ENCODE data around the gene SETBP1. TPM values are rescaled to one million over a fixed set of nuclear protein-coding genes. Genes with fewer than 3 reads are reported as not detected.

The SETBP1 gene
- total RNA-seq, 2 donors from 2014 or later, result 59.5 to 76.9 TPM

DNA sequence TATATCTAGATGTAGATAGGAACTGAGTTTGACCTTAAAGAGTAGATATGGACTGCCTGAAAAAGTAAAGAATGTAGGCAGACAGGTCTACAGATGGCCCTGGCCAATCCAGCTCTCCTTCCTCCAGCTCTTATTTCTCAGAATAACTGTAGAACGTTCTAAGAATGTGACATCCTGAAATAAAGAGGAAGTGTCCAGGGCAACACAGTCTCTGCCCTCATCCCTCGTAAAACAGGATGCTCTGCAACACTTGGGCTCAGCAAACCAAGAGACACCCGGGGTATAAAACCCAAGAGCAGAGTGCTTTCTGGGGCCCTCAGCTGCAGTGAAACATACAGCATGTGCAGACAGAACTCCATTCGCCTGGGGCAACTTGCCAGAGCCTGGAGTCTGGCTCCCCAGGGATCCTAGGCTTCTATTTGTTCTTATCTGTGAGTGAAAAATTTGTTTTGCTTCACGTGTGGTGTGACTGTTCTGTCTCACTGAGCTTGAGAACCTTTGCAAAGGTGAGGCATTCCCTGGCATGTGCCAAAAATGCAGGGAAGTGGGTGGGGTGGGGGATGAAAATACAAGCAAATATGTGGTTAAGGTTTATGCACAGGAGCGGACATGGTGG, 401.0 kb downstream of the SETBP1 start:
- no peak for DNase-seq (ENCODE audit: low spot score)
- intact Hi-C loops (cut with DNase I), result no loop called here

DNA sequence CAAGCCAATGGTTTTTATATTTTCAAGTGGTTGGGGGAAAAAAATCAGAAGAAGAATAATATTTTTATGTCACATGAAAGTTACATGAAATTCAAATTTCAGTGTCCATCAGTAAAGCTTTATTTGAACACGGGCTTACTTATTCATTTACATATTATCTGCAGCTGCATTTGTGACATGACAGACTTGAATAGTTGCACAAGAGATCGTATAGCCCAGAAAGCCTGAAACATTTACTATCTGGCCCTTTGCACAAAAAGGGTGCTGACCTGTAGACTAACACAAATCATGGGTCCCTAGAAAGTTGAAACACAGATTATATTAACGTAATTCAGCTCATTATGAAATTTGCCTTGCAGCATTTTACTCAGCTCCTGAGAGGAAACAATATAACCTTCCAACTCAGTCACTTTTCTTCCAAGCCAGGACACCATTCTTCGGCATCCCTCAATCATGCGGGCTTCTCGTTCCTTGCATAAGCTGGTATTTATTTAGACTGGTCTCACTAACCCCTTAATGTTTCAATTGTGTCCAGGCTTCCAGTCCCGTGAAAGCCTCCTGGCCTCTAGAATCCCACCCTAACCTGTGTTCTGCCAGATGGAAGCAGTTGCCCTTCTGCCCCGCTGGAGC, 402.7 kb downstream of the SETBP1 start:
- intact Hi-C loops (cut with DNase I), result no loop called here

DNA sequence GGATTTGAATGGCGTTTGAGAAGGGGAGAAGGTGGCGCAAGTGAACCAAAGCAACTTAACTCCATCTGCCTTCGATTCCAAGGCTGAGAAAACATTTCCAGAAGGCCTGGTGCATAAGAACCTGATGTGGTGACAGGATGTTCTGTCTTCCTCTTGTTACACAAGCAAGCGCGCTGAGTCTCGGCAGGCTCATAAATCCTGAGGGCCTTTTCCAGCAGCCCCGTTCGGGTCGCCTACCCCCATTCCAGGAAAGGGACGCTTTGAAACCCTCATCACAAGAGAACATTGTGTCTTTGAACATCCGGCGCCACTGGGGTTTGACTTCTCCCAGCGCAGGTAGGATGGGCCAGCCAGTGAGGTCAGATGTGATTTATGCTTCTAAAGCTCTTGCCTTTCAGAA, 403.5 kb downstream of the SETBP1 start:
- intact Hi-C loops (cut with DNase I), result no loop called here
- DNase-seq (ENCODE audit: low spot score), result no peak

More for the DNA sequence above, 402.7 kb downstream of the SETBP1 start:
- no peak for DNase-seq (ENCODE audit: low spot score)

DNA sequence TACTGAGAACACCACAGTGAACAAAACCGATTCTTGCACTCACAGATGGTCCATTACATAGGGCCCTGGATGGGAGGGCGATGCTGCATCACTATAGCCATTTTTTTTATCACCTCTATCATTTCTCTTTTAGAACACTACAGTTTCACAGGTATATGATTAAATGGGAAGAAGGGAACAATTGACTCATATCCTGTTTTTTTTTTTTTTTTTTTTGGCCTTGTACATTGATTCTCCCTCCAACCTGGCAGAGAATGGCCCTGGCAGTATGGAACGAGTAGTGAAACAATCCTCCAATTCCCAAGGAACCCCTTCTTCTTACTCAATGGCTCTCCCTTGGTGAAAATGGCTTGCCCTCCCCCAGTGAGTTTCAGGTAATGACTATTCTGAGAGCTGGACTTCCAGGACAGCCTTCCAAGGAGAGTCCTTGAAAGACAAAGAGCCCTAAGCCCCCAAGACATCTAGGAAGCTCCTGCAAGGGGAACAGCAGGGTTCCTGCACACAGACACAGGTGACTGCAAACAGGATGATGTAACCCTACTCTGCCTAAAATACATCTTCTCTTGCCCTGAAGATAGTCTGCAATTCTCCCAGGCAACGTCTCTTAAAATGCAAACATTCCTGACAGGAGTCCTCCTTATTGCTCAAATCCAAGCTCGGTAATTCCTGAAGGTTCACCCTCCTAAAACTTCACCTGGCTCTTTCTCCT, 405.4 kb downstream of the SETBP1 start:
- no peak for DNase-seq (ENCODE audit: low spot score)
- intact Hi-C loops (cut with DNase I), result loop anchor here in 1 of 2 donors (5.0 kb wide), 1 partner anchor 386 kb away; no protein-coding TSS in a partner anchor

DNA sequence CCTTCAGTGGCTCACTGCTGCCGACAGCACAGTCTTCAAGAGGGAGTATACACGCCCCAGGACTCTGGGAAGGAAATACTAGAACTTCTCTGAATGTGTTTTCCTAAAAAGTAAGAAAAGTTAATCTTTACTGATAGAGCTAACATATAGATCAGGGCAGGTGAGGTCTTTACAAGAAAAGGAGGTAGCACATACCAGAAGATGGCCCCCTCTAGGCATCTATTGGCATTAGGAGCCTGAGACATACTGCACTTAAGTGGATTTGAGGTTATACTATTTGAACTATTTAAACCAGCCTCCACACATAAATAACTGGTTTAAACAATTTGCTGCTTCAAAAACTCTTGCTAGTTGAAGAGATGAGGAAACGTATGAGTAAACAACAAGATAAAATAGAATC, 406.1 kb downstream of the SETBP1 start:
- intact Hi-C loops (cut with DNase I), result loop anchor here in 1 of 2 donors (5.0 kb wide), 1 partner anchor 386 kb away; no protein-coding TSS in a partner anchor
- no peak for DNase-seq (ENCODE audit: low spot score)

DNA sequence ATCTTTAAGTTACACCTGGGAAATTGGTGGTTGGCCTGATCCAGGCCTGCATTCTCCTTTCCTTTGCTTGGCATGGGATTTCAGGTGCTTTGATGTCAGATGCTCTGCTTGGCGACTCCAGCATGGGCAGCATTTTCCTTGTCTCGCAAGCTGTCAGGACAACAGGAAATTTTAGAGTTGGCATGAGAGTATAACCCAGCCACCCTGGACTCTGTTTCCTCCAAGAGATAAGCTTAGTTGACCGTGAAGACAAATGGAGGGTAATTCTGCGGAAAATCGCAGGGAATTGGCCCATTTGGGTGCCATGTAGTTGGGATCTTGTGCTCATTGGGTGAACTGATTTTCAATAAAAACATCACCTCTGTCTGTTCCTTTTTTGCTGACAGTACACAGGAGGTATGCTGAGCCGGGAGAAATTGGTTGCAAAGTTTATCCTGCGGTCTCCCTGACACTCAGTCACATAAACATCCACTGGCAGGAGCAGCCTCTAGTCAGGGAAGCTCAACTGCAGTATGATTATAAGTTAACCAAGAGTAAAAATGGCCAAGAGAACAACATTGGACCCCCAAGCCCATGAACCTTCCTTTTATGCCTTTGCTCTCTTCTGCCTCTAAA, 409.9 kb downstream of the SETBP1 start:
- DNase-seq (ENCODE audit: low spot score), result no peak
- intact Hi-C loops (cut with DNase I), result no loop called here

DNA sequence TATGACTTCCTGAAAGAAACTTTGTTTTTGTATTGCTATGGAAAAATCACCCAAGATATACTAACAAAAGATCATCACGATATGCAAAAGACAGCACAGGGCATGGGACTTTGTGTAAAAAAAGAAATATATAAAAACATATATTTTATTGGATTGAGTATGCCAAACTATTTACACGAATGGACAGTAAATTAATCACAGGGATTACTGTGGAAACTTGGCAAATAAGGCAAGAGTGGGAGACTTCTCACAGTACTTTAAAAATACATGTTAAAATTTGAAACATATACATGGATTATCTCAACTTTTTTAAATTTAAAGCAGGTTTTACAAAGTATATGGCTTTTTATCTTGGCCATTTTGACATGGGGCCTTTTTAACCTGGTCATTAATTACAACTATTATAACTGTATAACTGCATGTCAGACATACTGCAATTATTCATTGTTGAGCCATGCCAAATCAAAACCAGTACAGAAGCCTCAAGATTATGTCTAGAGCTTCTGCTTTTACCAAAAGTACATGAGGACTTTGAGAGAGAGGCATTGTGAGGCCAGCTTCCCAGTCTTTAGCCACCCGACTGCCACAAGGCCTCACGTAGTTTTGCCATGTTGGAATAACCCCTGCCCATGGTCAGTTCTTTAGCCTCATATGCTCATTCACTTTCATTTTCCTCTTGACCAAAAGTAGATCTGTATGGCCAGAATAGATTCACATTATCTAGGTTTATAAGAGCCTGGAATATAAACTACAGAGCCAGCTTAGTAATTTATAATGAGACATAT, 419.8 kb downstream of the SETBP1 start:
- intact Hi-C loops (cut with DNase I), result no loop called here

DNA sequence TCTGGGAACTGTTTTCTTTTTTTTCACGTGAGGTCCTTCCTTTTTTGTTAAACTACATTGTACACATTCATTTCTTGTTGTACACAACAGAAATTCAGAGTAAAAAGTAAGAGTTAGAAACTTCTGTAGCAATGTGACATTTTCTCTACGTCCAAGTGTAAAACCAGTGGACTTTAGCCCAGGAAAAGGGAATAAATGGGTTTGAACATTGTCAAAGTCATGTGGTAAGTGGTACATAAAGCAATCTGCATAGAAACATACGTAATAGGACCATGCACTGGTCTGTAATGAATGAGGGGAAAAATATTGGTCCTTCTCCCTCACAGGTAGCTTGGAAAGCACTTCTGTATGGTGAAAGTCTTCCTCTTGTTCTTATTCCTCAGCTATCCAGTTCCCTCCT, 421.4 kb downstream of the SETBP1 start:
- no peak for DNase-seq (ENCODE audit: low spot score)
- intact Hi-C loops (cut with DNase I), result no loop called here

More for the DNA sequence above, 419.8 kb downstream of the SETBP1 start:
- DNase-seq (ENCODE audit: low spot score), result no peak

DNA sequence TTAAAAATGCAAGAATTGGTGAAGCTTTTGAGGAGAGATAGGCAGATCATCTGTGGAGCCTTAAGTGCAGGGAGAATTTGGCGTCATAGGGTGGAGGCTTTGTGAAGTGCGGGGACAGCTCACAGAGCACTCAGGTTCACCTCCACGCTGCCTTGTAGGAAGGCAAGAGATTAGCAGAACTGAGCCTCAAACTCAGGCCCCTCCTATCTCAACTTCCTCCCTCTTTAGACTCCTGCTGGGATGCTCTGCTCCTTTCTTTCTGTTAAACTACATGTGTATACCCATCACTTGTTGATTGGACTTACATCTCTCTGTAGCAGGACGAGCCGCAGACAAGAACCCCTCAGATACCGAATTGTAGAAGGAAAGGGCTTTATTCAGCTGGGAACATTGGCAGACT, 422.2 kb downstream of the SETBP1 start:
- intact Hi-C loops (cut with DNase I), result no loop called here
- DNase-seq (ENCODE audit: low spot score), result no peak

DNA sequence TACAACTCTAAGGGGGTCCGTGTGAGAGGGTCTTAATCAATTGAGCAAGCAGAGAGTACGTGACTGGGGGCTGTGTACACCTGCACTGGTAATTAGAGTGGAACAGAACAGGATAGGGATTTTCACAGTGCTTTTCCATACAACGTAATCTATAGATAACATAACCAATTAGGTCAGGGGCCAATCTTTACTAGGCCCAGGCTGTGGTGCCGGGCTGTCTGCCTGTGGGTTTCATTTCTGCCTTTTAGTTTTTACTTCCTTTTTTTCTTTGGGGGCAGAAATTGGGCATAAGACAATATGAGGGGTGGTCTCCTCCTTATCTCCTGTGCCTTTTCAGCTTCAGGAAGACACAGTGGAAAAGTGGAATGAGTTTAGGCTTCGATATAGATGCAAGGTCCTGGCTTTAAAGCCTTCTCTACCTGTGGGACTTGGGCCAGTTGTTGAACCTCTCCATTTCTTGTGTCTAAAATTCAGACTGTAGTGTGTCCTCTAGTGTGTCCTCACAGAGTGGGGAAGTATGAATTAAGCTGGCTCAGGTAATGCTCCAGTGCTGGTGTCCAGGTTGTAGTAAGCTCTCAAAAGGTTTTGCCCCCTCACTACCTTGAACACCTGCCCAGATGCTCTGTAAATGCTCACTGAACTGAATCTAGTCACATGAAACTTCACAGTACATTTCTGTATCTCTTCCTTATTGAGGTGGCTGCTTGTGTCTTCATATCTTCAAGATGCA, 422.8 kb downstream of the SETBP1 start:
- intact Hi-C loops (cut with DNase I), result no loop called here
- no peak for DNase-seq (ENCODE audit: low spot score)

DNA sequence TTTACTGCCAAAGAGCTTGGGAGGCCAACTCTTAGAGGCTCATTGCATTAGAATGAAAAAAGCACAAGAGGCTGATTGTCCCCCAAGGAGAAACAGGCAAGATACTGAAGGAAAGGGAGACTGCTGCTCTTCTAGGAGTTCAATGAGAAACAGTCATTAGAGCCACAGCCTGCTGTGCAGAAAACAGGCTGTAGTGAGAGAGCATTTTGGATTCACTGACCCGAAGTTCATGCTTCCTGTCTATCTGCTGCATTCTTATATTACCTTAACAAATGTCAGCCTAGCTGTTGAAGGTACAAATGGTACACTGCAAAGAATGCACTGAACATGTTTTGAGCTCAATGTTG, 423.3 kb downstream of the SETBP1 start:
- intact Hi-C loops (cut with DNase I), result no loop called here
- no peak for DNase-seq (ENCODE audit: low spot score)

DNA sequence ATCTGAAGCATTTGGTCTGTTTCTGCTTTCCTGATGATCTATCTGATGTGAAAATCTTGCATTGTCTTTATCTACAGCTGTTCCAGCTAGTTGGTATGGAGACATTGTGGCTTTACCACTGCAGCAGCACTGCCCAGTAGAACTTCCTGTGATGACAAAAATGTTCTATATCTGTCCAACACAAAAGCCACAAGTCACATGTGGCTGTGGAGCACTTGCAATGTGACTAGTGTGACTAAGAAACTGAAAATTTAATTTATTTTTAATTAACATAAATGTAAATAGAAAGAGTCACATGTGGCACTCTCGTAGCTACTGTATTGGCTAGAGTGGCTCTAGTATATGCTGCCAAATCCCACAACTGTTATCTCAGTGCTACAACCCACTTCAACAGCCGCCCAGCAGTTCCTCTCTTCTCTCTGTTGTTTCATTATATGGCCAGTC, 425.7 kb downstream of the SETBP1 start:
- intact Hi-C loops (cut with DNase I), result no loop called here
- DNase-seq (ENCODE audit: low spot score), result no peak

DNA sequence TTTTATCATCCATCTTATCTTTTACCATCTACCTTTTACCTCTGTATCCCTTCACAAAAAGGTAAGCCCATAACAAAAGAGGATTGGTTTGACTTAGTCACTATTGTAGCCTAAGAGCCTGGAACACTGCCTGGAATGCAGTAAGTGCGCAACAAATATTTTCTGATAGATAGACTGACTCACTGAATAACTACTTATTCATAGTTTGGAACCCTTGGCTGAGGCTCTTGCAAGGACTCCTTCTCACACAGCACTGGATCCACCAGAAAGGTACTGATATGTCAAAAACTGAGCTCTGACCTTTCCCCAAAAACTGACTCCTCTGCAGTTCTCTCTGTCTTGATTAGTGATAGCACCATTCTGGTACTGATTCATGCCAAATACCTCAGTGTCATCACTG, 426.7 kb downstream of the SETBP1 start:
- intact Hi-C loops (cut with DNase I), result no loop called here
- no peak for DNase-seq (ENCODE audit: low spot score)

DNA sequence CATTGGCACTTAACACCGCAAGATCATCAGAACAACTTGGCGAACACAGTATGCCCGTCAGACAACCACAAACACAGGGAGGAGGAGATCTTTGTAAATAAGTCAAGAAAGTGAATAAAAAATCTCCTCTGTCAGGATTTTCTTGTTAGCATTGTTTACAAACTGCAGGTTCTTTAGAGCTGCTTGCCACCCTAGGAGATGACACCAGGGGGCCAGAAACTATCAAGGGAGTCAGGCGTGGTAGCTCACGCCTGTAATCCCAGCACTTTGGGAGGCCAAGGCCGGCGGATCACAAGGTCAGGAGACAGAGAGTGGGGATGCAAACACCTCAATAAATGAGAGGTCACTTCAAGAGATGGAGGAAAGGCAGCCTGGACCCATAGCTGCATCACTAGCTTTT, 428.1 kb downstream of the SETBP1 start:
- DNase-seq (ENCODE audit: low spot score), result no peak
- intact Hi-C loops (cut with DNase I), result no loop called here

DNA sequence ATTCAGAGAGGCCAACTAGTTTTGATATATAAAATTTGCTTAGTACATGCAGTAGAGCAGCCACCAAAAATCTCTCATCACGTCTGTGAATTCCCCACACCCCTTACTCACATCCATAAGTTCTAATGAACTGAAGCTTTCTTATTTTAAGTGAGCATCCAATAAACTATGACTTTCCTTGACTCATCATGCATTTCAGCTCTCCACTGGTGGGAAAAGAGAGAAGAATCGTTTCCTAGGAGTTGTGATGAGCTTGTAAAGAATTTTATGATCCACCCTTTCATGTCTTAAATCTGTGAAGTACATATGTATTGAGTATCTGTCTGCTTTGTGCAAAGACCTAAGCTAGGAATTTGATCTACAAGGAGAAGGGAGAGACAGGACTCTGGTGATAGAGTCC, 428.6 kb downstream of the SETBP1 start:
- DNase-seq (ENCODE audit: low spot score), result no peak
- intact Hi-C loops (cut with DNase I), result no loop called here

DNA sequence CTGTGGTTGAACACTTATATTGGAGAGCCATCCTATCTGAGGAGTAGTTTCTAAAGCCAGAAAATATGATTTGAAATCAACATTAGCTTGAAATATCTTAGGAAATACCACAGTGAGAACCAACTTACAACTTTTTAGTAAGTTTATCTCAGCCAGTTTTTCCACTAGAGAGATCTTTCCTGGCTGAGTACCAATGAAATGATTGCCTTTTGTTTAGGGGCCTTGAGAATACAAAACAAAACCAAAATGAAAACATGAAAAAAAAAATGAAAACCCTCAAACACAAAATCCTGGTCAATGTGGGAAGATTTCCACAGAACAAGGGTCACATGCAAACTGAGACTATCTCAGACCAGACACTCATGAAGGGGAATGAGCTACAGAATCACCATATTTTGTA, 429.0 kb downstream of the SETBP1 start:
- intact Hi-C loops (cut with DNase I), result no loop called here
- no peak for DNase-seq (ENCODE audit: low spot score)

DNA sequence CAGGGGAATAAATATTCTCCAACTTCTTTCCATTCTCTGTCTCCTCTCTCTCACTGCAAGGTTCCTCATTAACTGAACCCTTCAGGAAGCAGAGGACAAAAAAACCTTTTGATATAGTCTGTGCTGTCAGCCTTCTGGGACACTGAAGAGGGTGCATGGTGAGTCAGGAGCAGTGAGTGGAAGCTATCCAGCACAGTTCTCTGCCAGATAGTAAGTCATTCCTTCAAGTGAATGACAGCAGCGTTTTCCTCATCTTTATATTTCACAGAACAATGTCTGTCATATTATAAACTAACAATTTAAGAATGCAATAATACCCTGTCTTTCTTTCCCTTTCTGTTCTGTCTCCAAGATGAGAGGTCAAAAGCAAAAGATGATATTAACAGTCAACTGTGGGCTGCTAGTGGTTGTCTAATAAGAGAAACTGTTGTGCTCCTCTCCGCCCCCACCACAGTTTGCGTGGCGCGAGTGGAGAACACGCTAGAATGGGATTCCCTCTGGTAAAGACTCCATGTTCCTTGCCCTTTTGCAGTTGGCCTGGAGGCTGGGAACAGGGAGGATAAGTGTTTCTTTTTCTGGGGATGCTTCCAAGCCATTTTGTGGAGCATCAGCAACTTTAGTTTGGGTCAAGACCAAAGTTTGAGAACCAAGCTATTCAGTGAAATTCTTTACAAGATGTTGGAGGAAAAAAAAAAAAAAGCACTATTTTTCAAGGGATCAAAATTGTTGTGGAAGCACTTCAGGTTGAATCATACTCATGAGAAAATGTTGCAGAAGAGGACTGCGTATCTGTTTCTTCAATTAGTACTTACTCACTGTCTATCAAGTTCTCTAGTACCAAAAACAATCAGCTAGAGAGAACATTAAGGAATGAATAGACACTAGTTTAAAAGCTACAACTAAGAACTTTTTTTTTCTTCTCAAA, 430.2 kb downstream of the SETBP1 start:
- intact Hi-C loops (cut with DNase I), result no loop called here

DNA sequence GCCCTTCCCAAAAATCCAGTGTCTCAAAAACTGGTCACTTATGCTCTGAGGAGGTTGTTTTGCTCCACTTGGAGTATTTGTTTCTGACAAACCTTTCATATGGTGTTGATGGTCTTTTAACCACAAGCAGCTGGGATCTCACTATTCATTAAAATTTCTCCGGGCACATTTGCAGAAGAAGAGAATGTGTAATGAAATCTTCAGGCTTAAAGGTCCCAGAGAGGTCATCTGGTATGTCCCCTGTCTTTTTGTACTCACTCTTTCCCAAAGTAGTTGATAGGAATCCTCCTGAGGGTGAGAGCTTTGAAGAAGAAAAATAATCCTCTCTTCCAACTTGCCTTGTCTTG, 430.8 kb downstream of the SETBP1 start:
- intact Hi-C loops (cut with DNase I), result no loop called here
- DNase-seq (ENCODE audit: low spot score), result no peak

More for the DNA sequence above, 430.2 kb downstream of the SETBP1 start:
- peak; percentile 86 for DNase-seq (ENCODE audit: low spot score)

Data from posterior vena cava (tissue), 2 donors.